IPS DF 19.7 (cell line): Measurements from ENCODE around the gene CCNC.
"Not testable (repeated sequence)": the region's sequence is repeated elsewhere in the genome, so short reads cannot be mapped to it uniquely, and the experiment has no call there.

Source experiments
- DNase-seq: peaks from one replicate; pipeline ENCODE4 v3.0.0-alpha.2; 2013; ENCODE audit warnings: low read depth, low spot score

The CCNC gene

DNA sequence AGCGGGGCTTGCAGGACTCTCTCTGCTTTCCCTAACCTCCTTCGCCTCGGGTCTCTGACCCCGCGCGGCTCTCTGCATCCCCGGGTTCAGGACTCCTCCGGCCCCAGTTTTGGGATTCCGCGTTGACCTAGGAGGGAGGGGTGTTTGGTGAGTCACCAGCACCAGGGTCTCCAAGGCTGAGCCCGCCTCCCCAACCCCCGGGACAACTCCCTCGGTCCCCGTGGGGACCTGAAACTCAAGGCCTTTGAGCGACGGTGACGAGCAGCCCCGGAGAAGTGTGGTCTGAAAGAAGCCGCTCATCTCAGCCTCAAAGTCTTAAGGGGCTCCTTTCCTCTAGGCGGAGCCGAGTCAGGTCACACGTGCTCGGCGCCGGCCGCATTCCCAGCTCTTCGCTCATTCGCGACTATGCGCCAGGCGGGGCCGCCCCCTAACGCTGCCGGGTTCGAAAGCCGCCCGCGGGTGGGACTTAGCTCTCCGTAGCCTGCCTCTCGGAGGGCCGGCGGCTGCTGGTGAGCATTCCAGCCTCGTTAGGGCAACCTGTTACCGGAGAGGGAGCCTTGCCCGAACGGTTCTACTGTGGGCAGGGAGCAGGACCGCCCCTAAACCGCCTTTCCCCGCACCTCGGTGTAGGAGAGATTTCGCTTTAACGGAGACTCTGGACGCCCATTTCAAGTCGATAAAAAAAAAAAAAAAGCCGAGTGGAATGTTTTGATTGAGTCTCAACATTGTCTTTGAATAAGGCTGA is 35.1 kb upstream of the CCNC start:
- no peak for DNase-seq

DNA sequence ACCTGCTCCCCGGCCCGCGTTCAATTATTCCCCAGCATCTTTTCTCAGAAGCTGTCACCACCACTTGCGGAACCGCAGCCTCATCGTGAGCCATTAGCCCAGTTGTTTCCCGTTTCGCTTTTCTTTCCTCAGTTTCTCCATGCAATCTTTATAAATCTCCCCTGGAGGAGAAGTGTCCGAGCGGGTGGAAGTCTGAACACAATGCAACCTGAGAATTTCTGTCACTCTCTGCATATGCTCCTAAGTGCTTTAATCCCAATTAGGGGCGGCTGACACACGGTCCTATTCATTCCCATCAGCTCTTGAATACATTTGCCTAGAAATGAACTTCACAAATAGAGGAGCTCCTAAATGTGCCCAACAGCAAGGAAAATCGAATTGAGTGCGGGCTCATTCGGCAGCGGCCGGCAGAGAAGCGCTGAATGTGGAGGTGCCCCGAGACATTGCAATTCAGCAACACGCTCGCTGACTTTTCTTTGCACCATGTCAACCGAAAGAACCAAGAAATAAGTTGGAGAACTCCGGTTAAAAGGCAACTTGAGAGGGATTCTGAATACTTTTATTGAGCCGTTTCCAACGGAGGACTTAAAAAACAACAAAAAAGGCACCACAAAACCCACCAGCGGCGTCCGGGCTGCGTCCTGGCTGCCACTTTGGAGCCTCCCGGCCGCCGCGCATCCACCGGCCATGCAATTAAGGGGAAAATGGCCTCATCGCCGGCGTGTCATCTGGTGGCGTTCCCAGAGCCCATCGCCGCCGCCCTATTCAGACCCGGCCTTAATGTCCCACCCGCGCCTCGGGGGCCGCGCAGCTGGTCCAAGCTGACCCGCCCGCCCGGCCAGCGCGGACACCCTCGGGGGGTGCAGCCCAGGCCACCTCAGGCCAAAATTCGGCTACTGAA is 34.3 kb upstream of the CCNC start:
- no peak for DNase-seq

DNA sequence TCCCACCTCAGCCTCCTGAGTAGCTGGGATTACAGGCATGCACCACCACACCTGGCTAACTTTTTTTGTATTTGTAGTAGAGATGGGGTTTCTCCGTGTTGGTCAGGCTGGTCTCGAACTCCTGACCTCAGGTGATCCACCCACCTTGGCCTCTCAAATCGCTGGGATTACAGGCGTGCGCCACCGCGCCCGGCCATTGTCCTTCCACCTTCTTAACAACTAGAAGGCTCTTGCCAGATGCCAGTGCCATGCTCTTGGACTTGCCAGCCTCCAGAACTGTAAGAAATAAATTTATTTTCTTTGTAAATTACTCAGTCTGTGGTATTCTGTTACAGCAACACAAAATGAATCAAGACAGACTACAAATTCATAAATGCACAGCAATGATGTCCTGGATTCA is 26.2 kb upstream of the CCNC start:
- DNase-seq = not testable (repeated sequence)

DNA sequence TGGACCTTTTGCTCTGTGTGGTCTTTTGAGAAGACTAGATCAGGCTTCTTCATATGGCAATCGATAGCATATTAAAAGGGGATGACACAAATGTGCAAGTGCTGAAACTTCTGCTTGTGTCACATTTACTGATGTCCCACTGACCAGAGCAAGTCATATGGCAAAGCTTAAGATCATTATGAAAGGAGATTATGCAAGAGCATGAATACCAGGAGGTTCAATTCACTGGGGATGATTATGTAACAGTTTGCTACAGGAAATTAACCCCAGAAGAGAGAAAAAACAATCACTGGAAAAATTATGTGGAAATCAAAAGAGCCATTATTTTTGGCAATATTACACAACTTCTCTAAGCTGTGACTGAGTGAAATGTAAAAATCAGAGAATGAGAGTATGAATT is 24.4 kb upstream of the CCNC start:
- DNase-seq = no peak

DNA sequence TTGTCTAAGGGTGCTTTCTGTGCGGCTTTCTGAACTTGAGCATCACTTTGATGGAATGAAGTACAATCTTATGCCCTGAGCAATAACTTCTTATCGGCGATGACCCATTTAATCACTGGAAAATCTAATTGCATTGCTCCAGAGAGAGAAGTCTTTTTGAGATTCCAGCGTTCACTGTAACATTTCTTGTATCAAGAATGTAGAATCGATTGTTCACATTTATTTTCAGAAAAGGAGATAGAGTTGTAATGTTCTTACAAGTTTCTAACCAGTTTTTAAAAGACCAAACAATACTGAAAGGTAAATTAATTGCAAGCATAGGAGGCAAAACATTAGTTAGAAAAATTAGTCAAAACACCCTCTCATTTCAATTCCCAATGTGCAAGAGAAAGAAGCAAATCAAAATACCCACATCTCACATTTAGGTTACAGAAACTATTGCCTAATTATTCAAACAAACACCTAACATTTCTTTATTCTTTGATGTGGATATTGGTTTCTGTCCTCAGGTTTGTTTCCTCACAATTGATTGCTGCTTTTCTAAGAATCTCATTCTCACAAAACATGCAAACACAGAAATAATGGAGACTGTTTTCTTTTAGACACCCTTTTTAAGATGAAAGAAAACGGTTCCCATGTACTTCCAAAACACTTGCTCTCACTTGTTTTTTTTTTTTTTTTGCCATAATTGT is 23.4 kb upstream of the CCNC start:
- no peak for DNase-seq

DNA sequence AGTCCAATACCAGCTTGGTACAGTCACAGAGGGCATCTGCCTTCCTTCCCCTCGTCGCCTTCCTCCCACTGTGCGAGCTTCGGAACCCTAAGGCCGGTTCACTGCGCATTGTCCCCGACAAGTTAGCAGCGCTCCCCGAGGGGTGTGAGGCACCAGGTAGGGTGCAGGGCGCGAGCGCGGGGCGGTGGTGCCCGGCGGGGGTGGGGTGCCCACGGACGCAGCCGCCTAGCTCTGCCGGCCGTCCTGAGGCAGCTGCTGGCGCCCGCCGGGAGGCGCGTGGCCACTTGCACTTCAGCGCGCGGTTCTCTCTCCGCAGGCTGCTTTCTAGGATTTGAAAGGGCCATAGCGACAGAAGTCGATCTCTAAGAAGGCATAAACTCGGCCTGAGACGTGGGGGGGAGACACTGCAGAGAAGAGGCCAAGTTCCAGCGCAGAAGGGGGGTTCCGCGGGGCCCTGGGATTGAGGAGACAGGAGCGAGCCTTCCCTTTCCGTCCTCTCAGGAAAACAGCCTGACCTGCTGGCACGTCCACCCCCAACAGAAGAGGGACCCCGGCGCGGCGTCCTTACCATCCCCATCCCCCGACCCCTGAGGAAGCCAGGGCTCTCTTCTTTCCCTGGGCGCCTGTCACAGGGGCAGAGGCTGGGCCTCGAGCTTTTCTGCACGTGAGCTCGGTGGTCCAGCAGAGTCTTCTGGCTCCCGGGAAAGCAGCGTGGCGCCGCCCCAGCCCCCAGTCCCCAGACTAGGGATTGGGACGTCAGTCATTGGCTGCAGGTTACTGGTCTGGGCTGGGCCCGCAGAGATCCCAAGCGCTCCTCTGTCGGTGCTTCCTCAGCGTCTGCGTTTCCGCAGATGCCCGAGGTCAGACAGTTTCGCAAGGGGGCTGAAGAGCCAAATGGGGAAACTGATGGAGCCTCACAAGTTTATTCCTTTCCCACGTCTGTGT is 22.5 kb upstream of the CCNC start:
- DNase-seq = no peak

DNA sequence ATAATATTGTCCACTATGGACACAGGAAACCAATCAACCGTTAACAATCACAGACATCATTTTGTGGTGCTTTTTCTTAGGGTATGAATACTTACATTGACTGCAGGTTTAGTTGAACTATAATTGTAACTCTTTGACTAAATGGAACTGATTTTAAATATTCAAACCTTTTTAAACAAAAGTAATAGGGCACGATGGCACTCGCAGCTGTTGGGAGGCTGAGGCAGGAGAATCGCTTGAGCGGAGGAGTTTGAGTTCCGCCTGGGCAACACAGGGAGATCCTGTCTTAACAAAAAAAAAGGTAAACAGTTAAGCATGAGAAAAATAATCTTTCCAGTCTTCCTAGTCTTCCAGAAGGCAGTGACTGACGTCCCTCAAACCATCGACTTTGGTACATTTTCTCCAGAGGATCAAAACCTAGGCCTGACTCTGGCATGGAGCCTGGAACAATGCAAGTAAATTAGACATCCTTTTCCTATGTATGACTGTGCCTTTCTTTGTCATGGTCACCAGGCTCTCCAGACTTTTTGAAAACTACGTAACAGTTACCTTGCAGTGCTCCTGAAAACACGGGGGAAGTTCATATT is 21.5 kb upstream of the CCNC start:
- DNase-seq = no peak

DNA sequence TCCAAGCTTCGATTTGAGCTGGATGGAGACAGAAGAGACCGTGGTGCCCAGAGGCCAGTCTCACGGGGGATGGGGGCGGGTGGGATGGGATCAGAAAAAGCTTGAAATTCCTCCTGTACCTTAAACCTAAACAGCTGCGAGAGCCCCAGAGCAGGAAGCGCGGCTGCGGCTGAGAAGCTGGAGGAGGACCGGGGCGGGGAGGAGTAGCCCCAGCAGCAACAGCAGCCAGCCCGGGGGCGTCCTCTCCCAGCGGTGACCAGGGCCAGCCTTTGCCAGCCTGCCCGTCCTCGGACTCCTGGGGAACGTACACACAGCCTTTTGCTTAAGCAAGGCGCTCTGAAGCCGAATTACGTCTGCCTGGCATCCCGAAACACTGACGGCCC is 20.8 kb upstream of the CCNC start:
- DNase-seq = no peak

DNA sequence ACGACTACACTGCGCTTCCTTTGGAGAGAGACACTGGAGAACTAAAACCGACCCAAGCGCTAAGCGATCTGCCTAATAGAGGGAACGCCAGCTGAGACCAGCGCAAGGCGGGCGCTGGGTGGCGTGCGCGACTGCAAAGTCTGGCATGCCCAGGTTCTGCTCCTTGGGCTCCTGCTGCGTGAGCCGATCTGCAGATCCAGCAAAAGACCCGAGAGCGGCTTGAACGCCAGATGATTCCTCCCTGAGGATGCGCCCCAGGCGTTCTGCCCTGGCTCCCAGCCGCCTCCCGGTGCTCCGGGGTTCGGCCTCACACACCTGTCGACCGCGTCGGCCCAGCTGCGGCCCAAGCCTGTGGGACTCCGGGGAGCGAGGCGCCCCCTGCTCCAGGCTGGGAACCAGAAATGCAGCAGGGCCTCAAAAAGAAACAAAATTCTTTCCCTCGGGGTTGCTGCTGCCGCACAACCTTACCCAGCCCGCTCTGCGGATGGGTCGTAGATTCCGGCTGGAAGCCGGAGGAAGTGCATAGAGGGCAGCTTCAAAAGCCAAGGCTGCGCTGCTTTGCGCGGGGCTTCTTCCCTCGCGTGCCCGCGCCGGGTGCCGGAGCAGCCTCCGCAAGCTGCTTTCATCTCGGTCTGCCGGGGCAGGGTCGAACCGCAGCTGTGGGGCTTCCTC is 20.3 kb upstream of the CCNC start:
- DNase-seq = no peak

DNA sequence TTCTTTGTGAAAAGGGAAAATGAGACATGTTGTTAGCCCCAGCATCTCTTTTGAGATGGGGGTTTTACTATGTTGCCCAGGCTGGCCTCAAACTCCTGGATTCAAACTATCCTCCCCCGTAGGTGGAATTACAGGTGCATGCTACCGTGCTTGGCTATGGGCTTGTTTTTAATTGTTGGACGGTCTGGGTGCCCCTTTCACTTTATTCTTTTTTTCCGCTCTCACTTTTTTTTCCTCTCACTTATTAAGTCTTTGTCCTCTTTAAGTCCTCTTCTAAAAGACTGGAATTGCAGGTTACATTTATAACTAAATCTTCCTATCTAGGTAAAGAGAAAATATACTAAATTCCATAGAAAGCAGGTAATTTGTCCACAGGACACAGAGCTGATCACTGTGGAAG is 19.3 kb upstream of the CCNC start:
- no peak for DNase-seq

DNA sequence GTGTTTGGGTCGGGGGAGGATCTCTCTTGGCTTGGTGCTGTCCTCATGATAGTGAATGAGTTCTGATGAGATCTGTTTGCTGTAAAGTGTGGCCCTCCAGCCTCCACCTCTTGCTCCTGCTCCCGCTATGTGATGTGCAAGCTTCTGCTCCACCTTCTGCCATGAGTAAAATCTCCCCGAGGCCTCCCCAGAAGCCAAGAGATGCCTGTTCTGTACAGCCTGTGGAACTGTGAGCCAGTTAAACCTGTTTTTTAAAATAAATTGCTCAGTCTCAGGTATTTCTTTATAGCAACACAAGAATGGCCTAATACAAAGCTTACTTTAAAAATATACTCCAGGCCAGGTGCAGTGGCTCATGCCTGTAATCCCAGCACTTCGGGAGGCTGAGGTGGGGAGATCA is 11.3 kb upstream of the CCNC start:
- no peak for DNase-seq

DNA sequence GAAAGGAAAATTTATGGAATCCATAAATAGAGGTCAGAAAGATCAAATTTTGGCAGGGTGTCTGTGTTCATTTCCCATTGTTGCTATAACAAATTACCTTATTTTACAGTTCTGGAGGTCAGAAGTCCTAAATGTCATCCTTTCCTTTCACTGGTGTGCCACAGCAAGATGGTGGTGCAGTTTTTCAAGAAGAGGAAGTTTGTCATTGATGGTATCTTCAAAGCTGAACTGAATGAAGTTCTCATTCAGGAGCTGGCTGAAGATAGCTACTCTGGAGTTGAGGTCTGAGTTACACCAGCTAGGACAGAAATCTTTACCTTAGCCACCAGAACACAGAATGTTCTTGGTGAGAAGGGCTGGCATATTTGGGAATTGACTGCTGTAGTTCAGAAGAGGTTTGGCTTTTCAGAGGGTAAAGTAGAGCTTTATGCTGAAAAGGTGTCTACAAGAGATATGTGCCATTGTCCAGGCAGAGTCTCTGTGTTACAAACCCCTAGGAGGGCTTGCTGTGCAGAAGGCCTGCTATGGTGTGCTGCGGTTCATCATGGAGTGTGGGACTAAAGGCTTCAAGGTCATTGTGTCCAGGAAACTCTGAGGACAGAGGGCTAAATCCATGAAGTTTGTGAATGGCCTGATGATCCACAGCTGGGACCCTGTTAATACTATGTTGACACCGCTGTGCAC is 7.2 kb upstream of the CCNC start:
- no peak for DNase-seq

DNA sequence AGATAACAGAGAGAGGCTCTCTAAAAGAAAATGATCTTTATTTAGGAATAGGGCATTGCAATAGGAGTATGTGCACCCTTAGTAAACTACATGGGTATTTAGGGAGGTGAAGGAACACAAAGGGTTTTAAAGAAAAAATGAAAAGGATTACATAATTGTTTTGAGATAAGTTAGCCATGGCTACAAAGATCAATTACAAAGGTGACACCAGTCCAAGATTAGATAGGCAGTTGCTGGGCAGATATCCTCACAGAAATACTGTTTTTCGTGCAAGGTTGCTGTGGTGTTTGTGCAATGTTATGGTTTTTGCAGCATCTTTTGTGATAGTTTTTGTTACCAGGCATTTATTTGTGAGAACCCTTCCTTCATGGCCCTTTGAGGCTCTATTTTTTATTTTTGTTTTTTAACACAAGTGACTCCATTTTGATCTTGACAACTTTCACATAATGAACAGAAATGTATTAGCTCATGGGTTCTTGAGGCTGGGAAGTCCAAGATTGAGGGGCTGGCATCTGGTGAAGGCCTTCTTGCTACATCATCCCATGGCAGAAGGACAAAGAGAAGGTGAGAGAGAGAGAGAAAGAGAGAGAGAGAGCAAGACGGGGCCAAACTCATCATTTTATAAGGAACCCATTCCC is 5.6 kb upstream of the CCNC start:
- DNase-seq = no peak

DNA sequence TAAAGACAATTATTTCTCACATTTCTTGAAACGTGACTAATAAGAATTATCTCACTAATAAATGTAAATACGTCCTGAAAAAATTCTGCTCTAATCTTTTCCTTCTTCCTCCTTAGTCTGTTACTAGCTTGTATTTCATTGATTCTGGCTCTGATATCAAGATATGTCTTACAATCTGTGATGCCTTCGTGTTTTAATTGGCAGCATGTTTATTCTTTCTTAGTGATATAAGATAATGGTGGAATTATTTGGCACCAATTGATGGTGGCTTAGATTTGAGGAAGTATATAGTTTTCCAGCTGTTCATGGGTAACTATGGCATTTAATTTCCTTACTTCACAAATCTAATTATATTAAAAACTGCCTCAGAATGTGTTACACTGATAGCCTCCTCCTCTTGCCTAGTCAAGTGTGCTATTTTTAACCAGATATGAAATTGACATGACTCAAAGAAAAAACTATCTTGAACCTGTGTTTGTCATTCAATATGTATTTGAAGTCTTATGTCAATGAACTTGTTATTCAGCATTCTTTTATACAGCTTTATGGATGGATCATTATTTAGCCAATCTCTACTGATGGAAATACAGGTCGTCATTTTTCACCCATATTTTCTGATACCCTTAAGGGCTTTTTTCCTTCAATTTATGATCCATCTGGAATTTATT is 5.3 kb downstream of the CCNC start:
- no peak for DNase-seq

DNA sequence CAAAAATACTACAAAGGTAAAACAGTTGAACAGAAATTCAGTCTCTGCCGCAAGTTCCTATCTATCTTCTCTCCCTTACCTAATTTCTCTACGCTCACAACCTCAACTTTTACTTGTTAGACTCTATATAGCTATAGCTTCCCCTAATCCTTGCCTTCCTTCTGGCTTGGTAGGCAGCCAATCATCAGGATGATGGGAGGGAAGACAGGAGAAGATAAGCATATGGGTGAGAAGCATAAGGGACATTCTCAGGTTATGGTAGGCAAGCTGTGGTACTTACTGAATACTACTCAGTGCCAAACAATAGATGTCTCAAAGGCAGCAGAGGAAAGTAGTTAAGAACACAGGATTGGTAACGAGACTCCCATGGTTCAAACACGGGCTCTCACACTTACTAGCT is 7.8 kb downstream of the CCNC start:
- no peak for DNase-seq

DNA sequence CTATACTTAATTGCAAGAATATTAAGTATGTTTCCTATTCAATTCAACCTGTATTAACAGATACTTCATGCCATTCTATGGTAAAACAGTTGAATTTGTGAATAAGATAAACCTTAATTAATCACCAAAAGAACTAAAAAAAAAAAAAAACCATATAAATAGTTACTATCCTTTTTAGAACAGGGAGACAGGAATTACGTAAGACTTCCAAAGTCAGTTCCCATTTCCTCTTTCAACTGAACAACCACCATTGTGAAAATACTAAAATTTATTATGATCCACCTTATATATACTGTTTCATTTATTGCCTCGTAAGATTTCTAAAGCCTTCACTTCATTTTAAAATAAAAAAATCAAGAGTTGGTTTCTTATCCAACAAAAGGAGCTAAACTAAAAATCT is 9.4 kb downstream of the CCNC start:
- no peak for DNase-seq

DNA sequence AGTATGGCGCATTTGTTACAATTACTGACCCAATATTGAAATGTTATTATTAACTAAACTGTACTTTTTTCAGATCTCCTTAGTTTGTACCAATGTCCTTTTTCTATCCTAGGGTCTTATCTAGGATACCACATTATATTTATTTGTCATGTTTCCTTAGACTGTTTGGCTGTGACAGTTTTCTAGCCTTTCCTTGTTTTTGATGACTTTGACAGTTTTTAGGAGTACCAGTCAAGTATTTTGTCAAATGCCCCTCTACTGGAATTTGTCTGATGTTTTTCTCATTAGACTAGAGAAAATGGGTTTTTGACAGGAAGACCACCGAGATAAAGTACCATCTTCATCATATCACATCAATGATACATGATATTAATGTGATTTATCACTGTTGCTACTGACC is 14.6 kb downstream of the CCNC start:
- DNase-seq = no peak

DNA sequence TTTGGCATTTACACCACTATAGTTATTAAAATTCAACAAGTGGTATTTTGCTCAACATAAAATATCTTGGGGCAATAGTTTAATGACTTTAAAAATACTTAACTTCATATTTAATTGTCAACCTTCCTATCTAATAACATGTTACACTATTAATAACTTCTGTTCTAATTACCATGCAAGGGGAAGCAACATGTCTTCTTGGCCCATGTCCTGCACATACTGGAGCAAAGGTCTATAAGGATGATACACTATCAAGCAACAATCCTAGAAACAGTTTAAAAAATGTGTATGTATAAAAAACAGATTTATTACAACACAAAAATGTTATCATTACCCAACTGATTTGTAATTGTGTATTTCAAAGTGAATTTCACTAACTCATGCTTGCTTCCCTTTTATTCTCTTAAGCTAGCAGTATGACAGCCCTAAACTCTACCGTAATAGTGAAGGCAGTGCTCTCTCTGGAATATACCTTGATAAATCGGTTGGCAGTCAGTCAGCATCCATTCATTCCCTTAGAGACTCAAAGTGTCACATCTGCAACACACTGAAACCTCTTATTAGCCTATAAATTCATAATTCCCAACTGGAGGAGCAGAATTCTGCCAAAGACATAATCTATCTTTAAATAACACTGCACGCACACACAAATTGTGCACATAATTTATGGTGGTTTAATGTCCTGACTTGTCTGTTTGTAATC is 18.3 kb downstream of the CCNC start:
- DNase-seq = no peak
